VCaP (cell line): ENCODE data around the gene PHEX.

ENCODE experiments used
- H3K27ac ChIP-seq: fragments of 450-650 bp; 2 replicates; pipeline ENCODE4 v1.5.1; 2017
- CTCF ChIP-seq: fragments of 450-650 bp; conservative IDR thresholded peaks from 2 replicates; pipeline ENCODE4 v1.5.1; 2017; ENCODE audit warnings: mild to moderate bottlenecking, moderate library complexity

The PHEX gene

GRCh38 chrX:22095286-22095685 is 63.2 kb downstream of the PHEX start:
- no peak for TF ChIP-seq CTCF

GRCh38 chrX:22095856-22096255 is 63.7 kb downstream of the PHEX start:
- H3K27ac ChIP-seq, result no peak overlapping the region
- TF ChIP-seq CTCF, result no peak

More at GRCh38 chrX:22095286-22095685, 63.2 kb downstream of the PHEX start:
- no peak overlapping the region for H3K27ac ChIP-seq

- H3K27ac ChIP-seq, result no peak overlapping the region
- TF ChIP-seq CTCF, result no peak
Observed at GRCh38 chrX:22097012-22097694, 65.0 kb downstream of the PHEX start.

DNA sequence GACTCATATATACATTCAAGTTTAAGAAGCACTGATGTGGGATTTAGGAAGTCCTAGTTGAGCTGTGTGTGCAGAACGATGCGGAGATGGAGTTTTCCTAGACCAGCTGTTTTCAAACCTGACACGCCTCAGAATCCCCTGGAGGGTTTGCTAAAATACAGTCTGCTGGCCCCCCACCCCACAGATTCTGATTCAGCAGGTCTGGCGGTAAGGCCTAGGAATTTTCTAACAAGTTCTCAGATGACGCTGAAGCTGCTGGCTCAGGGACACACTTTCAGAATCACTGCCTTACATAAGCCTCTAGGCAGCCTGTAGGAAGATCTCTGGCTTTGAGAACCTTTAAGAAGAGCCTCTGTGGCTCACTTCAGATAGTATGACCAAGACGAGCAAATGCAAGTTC is 73.1 kb downstream of the PHEX start:
- no peak for TF ChIP-seq CTCF
- no peak overlapping the region for H3K27ac ChIP-seq

DNA sequence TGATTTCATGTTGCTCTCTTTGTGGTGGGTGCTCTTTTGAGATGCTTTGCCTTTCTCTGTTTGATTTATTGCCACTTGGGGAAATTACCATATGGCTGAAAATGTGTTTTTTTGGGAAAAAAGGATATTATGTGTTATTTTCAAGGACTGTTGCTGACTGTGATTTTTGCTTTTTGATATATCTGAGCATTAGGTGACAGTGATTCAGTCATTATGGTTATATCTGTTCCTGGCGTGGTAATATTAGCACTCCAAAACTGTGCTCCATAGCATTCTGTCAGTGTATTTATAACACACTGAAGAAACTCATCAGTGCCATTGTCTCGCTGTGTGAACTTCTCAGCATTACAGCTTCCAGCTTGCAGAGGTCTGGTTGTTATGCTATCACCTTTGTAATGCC is 73.8 kb downstream of the PHEX start:
- H3K27ac ChIP-seq, result no peak overlapping the region

GRCh38 chrX:22109442-22109841 is 77.3 kb downstream of the PHEX start:
- TF ChIP-seq CTCF, result no peak
- H3K27ac ChIP-seq, result no peak overlapping the region

More for the DNA sequence above, 73.8 kb downstream of the PHEX start:
- no peak for TF ChIP-seq CTCF

DNA sequence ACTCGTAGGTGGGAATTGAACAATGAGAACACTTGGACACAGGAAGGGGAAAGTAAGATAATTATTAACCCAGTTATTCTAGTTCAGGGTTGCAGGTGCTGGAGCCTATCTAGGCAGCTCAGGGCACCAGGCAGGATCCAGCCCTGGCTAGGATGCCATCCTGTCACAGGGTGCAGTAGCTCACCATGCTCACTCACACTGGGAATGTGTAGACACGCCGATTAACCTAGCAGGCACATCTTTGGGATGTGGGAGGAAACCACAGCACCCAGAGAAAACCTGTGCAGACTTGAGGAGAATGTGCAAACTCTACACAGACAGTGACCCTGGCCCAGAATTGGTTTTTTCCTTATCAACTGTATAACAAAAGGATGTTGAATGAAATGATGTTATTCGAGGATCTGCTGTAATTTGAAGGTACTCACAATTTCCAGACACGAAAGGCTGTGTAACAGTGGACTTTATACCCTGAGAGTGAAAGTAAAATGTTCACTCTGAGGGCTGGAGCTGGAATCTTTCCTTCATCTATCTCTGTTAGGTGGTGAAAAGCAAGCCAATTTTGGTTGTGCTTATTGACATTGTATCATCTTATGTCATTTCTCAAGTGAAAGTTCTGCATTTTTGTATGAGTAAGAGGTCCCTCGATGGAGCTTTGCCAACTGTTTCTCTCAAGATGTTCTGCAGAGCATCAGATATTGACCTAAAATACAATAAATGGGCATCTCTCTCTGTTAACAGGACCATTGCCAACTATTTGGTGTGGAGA is 78.8 kb downstream of the PHEX start:
- H3K27ac ChIP-seq, result no peak overlapping the region
- TF ChIP-seq CTCF, result no peak
